Activated CD4-positive, alpha-beta T cell treated with anti-CD3 and anti-CD28 coated beads for 4 hours (primary cell): ENCODE data around the gene NPL.

Experiments used
- DNase-seq, 2 donors: peaks; one replicate each; pipeline ENCODE4 v3.0.0-alpha.2; 2020

Gene NPL

GRCh38 chr1:182779530-182779929 is 10.0 kb upstream of the NPL start:
- no peak for DNase-seq

DNA sequence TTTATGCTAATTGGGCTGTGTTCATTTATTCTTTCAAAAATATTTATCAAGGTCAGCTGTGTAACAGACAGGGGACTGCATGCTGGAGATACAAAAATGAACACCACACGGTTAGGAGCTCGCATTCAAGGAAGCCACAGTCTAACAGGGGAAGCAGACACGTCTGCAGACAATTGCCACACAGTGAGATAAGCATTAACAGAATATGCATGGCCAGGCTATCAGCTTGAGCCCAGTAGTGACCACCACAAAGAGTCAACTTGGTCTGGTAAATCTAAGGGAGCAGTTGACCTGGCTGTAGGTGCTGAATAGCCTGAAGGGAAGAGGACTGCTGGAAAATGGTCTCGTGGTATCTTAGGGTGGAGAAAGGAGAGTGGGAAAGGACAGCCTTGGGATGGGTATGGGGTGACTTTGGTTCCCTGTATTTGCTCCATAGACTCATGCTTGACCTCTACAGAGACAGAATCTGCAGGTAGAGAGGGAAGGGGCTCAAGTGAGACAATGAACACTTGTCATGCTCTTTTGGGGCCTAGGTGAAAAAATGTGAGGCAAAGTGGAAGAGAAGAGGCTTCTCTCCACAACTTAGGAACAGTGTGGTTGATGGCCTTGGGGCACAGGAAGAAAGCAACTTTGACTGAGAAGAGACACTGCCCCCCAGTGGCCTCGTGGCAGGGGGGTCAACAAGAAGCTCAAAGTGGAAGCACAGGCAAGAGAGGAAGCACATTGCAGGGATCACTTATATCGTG is 7.6 kb upstream of the NPL start:
- peak; percentile 66 to 69 for DNase-seq

- no peak for DNase-seq
These were observed 7.0 kb upstream of the NPL start for GRCh38 chr1:182782587-182782913.

GRCh38 chr1:182783068-182783467 is 6.5 kb upstream of the NPL start:
- no peak for DNase-seq

DNA sequence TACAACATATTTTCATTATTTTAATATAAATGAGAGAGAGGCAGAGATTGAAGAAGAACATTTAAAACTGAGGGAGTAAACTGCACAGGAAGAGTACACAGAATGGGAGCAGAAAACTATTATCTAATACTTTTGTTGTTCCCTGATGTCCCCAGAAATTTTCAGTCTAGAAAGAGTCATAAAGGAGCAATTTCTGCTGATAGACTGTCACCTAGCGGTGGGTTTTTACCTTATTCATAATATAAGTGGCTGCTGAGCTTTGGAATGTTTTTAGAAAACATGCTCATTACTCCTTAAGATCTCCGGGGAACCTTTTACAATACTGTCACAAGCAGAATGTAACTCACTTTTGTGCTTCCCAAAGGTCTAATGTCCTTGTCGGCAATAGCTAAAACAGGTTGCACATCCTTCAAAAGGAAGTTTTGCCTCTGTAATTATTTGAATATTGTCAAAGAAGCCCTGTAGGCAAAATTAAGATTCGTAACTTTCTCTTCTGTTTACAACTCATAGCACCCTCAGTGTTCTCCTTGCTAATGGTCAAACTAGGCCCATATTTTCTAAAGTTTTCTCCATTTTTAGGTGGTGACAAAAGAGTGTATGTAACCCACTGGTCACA is 4.9 kb upstream of the NPL start:
- DNase-seq = peak; percentile 9 to 29

DNA sequence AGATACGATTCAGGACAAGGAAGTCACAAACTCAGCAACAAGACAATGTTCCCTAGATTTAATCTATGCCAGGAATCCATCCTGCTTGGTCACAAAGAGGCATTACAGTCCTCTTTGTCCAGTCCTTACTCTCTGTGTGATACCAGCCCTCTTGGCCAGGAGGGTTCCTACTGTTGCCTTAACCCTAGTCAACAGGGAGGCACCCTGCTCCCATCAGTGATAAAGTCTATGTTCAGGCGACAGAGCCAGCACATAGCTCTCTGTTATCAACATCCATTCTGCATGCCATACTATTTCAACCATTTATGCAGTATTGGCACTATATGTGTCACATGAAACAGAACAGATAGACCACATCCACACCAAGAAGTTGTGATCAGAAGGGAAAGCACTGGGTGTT is 4.4 kb upstream of the NPL start:
- DNase-seq = no peak

GRCh38 chr1:182786223-182786994 is 3.2 kb upstream of the NPL start:
- peak; percentile 29 to 33 for DNase-seq

GRCh38 chr1:182786995-182787324 is 2.6 kb upstream of the NPL start:
- DNase-seq = no peak

DNA sequence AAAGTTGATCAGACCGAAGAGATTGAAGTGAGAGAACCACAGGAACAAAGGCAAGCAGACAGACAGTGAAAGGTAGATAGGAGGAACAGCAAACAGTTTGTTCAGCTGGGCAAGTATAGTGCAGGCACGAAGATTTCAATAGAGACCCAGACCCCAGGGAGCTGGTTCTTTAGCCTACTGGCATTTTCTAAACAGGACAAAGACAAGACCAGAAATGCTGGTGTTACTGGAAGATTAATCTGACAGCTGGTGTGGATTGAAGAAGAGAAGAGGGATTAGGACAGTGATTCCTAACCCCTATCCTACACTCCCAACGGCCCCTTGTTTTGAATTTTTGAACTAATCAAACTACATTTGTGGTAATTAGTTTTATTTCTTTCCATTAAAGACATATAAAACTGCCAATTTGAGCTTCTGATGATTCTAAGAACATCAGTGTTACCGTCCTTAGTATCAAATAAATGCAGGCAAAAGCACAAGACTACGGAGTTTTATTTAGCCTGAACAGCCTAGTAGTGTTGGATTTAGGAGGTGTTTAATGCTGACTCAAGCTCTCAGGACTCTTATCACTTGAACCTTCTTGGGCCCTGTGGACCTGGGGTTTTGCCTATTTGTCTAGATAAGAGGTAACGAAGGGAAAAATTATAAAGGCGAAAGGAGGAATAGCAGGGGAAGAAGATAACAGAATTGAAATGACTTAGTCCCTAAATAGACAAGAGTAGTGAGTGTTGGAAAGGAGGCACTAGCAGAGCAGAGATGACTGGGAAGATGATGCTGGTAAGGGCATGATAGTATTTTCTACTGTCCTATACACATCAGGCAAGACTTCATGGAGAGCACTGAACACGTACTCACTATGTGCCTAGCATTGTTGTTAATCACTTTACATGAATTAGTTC is 2.0 kb downstream of the NPL start:
- DNase-seq = no peak

DNA sequence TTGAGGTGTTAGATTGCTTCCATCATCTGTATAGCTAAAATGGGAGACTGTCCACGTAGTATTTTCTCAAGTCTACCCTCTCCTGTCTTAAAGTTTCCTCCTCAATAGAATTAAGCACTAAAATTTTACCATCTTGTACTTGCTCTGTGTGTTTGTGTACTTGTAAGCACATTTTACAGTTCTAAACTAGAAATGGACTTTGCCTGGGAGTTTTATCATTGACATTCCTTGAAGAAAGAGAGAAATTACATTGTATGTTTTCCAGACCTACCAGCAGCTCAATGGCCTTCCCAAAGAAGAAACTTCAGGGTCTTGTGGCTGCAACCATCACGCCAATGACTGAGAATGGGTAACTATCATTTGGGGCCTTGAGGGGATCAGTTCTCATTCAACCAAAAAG is 4.5 kb downstream of the NPL start:
- DNase-seq = no peak

GRCh38 chr1:182794676-182795201 is 5.2 kb downstream of the NPL start:
- DNase-seq = no peak

- no peak for DNase-seq
These were observed 6.1 kb downstream of the NPL start for GRCh38 chr1:182795563-182796228.

- DNase-seq = no peak
These were observed 12.6 kb downstream of the NPL start for GRCh38 chr1:182802006-182802803.

- DNase-seq = no peak
These were observed 14.3 kb downstream of the NPL start for GRCh38 chr1:182803846-182804245.

DNA sequence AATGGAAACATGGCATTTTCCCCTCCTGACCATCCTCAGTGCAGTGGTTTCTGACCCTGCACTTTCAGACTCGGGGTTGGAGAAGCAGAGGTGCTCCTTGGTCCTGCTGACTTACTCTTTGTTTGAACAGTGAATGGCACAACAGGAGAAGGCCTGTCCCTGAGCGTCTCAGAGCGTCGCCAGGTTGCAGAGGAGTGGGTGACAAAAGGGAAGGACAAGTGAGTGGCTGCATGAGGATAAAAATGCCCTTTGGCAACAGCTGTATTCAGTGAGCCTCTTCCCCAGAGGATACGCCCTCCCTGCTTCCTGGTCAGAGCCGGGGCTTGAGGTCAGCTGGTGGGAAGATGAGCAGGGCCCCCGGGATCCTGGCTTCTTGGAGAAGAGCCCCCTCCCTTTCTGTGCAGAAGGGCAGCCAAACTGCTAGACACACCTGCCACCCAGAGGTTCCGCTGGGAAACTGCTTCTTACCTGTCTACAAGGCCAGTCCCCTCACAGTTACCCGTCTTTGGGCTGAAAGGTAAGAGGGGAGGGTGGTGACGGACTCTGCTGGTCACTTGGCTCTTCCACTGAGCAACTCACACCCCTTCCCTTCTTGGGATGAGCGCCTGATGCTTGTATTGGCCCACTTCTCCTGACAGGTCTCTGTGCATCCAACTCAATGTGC is 16.6 kb downstream of the NPL start:
- DNase-seq = no peak

DNA sequence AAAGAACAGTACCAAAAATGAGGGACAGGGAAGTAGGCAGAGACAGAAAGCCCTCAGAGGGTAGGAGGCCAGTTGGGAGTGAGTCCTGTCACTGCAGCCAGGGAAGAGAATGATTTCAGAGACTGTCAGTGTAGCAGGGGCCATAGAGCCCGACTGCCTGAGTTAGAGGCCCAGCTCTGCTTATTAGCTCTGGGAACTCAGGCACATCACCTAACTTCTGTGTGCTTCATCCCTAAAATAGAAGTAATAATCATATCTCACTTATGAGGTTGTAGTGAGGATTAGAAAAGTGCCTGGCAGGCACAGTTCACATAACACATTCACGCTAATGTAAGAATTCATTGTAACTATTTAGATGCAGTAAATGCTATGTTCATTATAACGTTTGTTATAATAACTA is 18.3 kb downstream of the NPL start:
- no peak for DNase-seq

DNA sequence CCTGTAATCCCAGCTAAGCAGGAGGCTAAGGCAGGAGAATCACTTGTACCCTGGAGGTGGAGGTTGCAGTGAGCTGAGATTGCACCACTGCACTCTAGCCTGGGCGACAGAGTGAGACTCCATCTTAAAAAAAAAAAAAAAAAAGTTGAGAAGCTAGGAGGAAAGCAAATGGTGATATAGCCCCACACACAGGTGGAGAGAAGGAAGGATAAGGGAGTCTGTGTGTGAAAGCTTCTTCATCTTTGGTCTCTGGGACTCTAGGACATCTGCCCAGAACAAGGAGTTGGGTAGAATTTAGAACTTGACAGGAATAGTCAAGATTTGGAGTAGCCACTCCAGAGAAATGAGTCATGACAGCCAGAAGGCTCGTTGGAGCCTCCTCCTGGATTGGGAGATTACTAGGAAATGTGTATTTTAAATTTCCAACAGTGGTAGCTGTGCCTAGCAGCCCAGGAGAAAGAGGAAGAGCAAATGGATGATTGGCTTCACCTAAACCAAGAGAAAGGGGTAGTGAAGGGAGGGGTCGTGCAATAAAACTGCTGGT is 19.9 kb downstream of the NPL start:
- no peak for DNase-seq

GRCh38 chr1:182811975-182812722 is 22.6 kb downstream of the NPL start:
- DNase-seq = no peak

GRCh38 chr1:182816863-182817262 is 27.3 kb downstream of the NPL start:
- no peak for DNase-seq

GRCh38 chr1:182817802-182818201 is 28.2 kb downstream of the NPL start:
- no peak for DNase-seq
